Measurements from ENCODE around the gene TMEM179. TPM values are rescaled to one million over a fixed set of nuclear protein-coding genes. Genes with fewer than 3 reads are reported as not detected.
"Not testable (repeated sequence)": the region's sequence is repeated elsewhere in the genome, so short reads cannot be mapped to it uniquely, and the experiment has no call there.

TMEM179 gene
- total RNA-seq = not detected

DNA sequence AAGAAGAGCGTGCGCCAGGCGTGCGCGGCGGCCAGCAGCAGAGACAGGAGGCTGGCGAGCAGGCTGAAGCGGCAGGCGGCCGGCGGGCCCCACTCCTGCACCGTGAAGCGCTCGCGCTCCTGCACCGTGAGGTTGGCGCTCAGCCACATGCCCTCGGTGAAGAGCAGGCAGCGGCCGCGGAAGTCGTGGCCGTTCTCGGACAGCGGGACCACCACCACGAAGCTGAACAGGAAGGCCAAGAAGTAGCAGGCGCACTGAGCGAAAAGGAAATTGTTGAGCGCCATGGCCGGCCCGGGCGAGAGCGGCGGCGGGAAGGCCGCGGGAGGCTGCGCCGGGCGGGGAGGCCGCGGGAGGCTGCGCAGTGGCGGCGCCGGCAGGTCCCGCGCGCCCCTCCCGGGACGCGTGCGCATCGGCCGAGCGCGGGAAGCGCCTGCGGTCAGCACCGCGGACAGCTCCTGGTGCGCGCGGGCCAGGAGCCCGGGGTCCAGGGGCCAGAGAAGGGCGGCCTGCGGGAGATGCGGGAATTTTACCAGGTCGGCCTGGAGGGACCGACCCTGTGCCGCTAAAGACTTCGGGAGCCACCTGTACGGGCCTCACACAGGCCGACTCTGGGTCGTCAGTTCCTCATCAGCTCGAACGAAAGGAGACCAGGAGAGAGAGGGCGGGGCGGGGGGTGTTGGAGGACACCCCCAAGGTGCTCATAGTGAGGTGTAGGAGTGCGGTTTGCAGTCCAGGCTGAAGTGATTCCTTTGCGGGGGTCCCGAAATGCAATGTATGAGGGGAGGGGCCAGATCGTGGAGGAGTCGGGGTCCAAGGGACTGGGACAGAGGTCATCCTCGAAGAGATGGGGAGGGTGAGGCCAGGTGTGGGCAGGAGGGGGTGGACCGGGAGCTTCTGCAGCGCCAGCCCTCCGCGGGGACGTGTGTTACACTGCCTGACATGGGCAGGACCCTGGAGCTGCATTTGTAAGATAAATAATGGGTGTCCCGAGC is at the start of gene TMEM179:
TMEM179 (minus strand) TSS at position 315 of the 992 bp plus-strand sequence; CDS start at position 284, 31 bp downstream.
- no peak for DNase-seq (ENCODE audit: low spot score)
- TF ChIP-seq CTCF (IDR thresholded peaks at IDR 0.05) = no peak
- no peak for ATAC-seq (ENCODE audit: low FRiP score)

- no peak for TF ChIP-seq CTCF (IDR thresholded peaks at IDR 0.05)
- ATAC-seq (ENCODE audit: low FRiP score) (no peak), DNase-seq (ENCODE audit: low spot score) (no peak)
These were observed 49.5 kb upstream of the TMEM179 start for GRCh38 chr14:104654119-104654518.

- DNase-seq (ENCODE audit: low spot score); ATAC-seq (ENCODE audit: low FRiP score): not testable (repeated sequence)
These were observed 48.8 kb upstream of the TMEM179 start for GRCh38 chr14:104653130-104653920.

DNA sequence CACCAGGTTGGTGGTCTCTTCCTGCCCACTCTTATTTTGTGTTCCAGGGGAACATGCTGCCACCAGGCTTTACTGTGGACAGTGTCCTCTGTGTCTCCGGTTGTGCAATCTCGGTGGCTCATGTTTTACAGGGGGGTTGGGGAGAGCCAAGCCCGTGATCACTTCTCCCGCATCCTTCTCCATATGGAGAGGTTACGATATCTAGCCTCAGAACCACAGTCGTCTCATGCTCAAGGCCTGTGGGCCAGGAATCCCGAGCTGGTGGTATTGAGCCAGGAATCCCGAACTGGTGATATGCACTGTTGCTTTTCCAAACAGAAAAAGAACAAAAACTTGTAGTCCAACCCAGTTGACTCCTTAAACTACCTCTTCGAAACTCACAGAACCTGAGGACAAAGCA is 47.8 kb upstream of the TMEM179 start:
- no peak for DNase-seq (ENCODE audit: low spot score)
- TF ChIP-seq CTCF (IDR thresholded peaks at IDR 0.05) = no peak
- no peak for ATAC-seq (ENCODE audit: low FRiP score)

- DNase-seq (ENCODE audit: low spot score) (no peak), ATAC-seq (ENCODE audit: low FRiP score) (no peak)
- TF ChIP-seq CTCF (IDR thresholded peaks at IDR 0.05) = no peak
These were observed 47.3 kb upstream of the TMEM179 start for GRCh38 chr14:104651876-104652260.

GRCh38 chr14:104650981-104651875 is 46.7 kb upstream of the TMEM179 start:
- DNase-seq (ENCODE audit: low spot score) (no peak), ATAC-seq (ENCODE audit: low FRiP score) (no peak)
- no peak for TF ChIP-seq CTCF (IDR thresholded peaks at IDR 0.05)
